HG03439 (cell line): ENCODE results near the gene MTUS2.
"Not testable (repeated sequence)": the region's sequence is repeated elsewhere in the genome, so short reads cannot be mapped to it uniquely, and the experiment has no call there.

Experiments
- ATAC-seq: cut with Tn5 transposase; IDR thresholded peaks from one replicate; pipeline ENCODE4 v1.9.1; 2021; ENCODE audit warnings: mild to moderate bottlenecking, moderate library complexity; ENCODE audit not compliant: unreplicated experiment

The MTUS2 gene

GRCh38 chr13:29294821-29295220 lies 474.7 kb downstream of the MTUS2 start:
- ATAC-seq, result no peak

GRCh38 chr13:29301027-29301426 lies 480.9 kb downstream of the MTUS2 start:
- no peak for ATAC-seq

- ATAC-seq, result no peak
These were observed 484.0 kb downstream of the MTUS2 start for GRCh38 chr13:29304148-29304547.

- ATAC-seq, result no peak
These were observed 490.7 kb downstream of the MTUS2 start for GRCh38 chr13:29310806-29311205.

- no peak for ATAC-seq
These were observed 495.7 kb downstream of the MTUS2 start for GRCh38 chr13:29315847-29316246.

- ATAC-seq, result no peak
These were observed 497.7 kb downstream of the MTUS2 start for GRCh38 chr13:29317828-29318227.

GRCh38 chr13:29318741-29319140 lies 498.6 kb downstream of the MTUS2 start:
- no peak for ATAC-seq

GRCh38 chr13:29319451-29319850 lies 499.3 kb downstream of the MTUS2 start:
- ATAC-seq, result no peak

GRCh38 chr13:29323954-29324353 lies 503.8 kb downstream of the MTUS2 start:
- no peak for ATAC-seq

- no peak for ATAC-seq
These were observed 504.5 kb downstream of the MTUS2 start for GRCh38 chr13:29324601-29325000.

GRCh38 chr13:29328501-29328900 lies 508.4 kb downstream of the MTUS2 start:
- no peak for ATAC-seq

GRCh38 chr13:29336356-29336755 lies 516.2 kb downstream of the MTUS2 start:
- no peak for ATAC-seq

GRCh38 chr13:29339386-29340272 lies 519.5 kb downstream of the MTUS2 start:
- no peak for ATAC-seq

- ATAC-seq, result not testable (repeated sequence)
These were observed 525.9 kb downstream of the MTUS2 start for GRCh38 chr13:29345860-29346582.

- ATAC-seq, result no peak
These were observed 534.9 kb downstream of the MTUS2 start for GRCh38 chr13:29355029-29355428.

- no peak for ATAC-seq
These were observed 539.0 kb downstream of the MTUS2 start for GRCh38 chr13:29359181-29359580.

GRCh38 chr13:29361716-29362115 lies 541.6 kb downstream of the MTUS2 start:
- ATAC-seq, result no peak

- peak; percentile 89 for ATAC-seq
These were observed 542.9 kb downstream of the MTUS2 start for GRCh38 chr13:29362849-29363604.

GRCh38 chr13:29369060-29369743 lies 549.1 kb downstream of the MTUS2 start:
- no peak for ATAC-seq

- ATAC-seq, result no peak
These were observed 559.1 kb downstream of the MTUS2 start for GRCh38 chr13:29379281-29379680.

GRCh38 chr13:29379865-29380264 lies 559.7 kb downstream of the MTUS2 start:
- ATAC-seq, result no peak
